Effector CD8-positive, alpha-beta T cell (primary cell): Measurements from ENCODE around the gene CDC45.
"Not testable (repeated sequence)": the region's sequence is repeated elsewhere in the genome, so short reads cannot be mapped to it uniquely, and the experiment has no call there.

Experiments used
- DNase-seq: peaks from one replicate; lab custom pipeline; 2025; lab: John Stamatoyannopoulos, UW

CDC45 gene

DNA sequence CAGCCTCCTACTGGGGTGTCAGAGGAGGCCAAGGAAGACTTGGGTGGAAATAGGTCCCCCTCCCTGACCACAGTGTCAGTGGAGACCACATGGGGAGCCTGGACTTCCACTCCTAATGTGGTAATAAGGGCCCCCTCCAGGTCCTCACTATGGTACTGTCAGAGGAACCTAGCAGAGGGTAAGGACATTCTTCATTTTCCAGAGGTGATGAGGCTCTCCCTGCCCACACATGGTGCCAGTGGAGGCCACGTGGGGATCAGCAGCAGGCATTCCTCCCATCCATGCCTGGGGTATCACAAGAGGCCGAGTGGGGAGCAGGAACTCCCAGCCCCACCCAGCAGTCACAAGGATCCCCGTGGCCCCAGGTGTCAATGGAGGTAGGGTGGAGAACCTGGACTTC lies 51.0 kb downstream of the CDC45 start:
- no peak for DNase-seq

DNA sequence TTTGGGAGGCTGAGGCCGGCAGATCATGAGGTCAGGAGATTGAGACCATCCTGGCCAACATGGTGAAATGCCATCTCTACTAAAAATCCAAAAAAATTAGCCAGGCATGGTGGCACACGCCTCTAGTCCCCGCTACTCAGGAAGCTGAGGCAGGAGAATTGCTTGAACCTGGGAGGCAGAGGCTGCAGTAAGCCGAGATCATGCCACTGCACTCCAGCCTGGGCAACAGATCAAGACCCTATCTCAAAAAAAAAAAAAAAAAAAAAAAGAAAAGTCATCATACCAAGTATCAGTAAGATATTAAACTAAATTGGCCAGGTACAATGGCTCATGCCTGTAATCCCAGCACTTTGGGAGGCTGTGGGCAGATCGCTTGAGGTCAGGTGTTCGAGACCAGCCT lies 51.6 kb downstream of the CDC45 start:
- DNase-seq = not testable (repeated sequence)

- no peak for DNase-seq
Observed at GRCh38 chr22:19533049-19533626, 53.4 kb downstream of the CDC45 start.

DNA sequence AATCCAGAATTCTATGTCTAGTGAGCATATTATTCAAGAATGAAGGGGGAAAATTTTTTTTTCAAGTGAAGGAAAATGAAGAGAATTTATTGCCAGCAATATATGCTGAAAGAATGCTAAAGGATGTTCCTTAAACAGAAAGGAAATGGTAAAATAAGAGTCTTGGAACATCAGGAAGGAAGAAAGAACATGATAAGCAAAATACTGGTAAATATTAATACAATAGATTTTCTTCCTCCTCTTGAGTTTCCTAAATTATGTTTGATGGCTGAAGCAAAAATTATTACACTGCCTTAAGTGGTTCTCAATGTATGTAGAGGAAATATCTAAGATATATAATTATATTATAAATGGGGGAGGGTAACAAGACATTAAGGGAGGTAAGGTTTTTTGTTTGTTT lies 54.1 kb downstream of the CDC45 start:
- DNase-seq = no peak

DNA sequence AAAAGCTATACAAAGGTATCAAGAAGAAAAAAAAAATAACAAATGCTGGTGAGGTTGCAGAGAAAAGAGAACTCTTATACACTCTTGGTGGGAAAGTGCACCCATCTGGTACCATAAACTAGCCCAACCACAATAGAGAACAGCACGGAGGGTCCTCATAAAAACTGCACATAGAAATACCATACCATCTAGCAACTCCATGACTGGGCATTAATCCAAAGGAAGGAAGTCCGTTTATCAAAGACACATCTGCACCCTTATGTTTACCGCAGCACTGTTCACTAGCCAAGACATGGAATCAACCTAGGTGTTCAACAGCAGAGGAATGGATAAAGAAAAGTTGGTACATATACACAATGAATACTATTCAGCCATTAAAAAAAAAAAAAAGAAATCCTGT lies 55.3 kb downstream of the CDC45 start:
- DNase-seq = no peak

- no peak for DNase-seq
Observed at GRCh38 chr22:19536564-19536963, 56.8 kb downstream of the CDC45 start.

DNA sequence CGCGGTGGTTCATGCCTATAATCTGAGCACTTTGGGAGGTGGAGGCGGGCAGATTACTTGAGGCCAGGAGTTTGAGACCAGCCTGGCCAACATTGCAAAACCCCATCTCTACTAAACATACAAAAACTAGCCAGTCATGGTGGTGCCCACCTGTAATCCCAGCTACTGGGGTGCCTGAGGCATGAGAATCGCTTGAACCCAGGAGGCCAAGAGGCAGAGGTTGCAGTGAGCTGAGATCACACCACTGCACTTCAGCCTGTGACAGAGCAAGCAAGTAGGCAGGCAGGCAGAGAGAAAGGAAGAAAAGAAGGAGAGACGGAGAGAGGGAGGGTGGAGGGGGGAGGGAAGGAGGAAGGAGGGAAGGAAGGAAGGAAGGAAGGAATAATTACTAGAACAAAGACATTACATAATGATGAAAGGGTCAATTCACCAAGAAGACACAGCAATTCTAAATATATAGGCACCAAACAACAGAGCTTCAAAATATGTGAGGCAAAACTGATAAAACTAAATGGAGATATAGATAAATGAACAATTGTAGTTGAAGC lies 58.3 kb downstream of the CDC45 start:
- DNase-seq = no peak

DNA sequence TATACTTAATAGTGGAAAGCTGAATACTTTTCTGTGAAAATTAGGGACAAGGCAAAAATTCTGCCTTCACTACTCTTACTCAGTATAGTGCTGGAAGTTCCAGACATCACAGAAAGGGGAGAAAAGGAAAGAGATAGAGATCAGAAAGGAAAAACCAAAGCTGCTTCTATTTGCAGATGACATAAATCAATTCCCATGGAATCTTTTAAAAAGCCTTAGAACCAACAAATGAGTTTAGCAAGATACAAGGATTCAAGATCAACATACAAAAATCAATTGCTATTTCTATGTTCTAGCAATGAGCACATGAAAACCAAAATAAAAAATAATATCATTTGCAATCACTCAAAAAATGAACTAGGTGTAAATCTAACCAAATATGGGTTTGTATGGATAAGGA lies 60.7 kb downstream of the CDC45 start:
- DNase-seq = no peak

- DNase-seq = no peak
Observed at GRCh38 chr22:19543970-19544708, 64.4 kb downstream of the CDC45 start.

DNA sequence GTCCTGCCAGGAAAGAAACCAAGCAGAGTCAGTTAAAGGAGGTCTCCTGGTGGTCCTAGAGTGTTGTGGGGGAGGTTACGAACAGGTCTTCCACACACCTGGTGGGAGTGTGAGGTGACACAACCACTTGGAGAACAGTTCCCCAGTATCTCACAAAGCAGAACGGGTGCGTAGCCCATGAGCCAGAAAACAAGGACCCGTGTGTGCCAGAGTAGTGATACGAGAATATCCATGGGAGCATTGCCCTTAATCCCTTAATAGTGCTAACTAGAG lies 66.2 kb downstream of the CDC45 start:
- no peak for DNase-seq

GRCh38 chr22:19546680-19547079 lies 67.0 kb downstream of the CDC45 start:
- DNase-seq = no peak

GRCh38 chr22:19547620-19548019 lies 67.9 kb downstream of the CDC45 start:
- no peak for DNase-seq

- not testable (repeated sequence) for DNase-seq
Observed at GRCh38 chr22:19548427-19548826, 68.7 kb downstream of the CDC45 start.

- no peak for DNase-seq
Observed at GRCh38 chr22:19548964-19549363, 69.2 kb downstream of the CDC45 start.

DNA sequence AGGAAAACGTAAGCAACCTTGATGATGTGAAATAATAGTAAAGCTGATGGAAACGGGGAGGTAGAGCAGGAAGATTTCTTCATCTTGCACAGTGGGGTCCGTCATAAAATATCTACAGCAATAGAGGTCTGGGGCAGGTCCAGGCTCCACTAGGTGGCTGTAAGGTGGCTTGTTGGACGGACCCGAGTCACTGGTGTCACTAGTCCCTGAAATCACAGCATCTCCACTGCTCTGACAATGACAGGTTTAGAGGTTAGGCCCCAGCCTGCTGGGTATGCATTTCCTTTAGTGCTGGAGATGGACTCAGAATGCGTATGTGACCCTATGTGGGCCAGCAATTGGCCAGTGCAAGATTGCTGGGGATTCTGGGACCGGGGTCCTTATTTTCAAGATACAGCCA lies 69.7 kb downstream of the CDC45 start:
- DNase-seq = no peak

GRCh38 chr22:19550382-19550781 lies 70.7 kb downstream of the CDC45 start:
- DNase-seq = no peak

DNA sequence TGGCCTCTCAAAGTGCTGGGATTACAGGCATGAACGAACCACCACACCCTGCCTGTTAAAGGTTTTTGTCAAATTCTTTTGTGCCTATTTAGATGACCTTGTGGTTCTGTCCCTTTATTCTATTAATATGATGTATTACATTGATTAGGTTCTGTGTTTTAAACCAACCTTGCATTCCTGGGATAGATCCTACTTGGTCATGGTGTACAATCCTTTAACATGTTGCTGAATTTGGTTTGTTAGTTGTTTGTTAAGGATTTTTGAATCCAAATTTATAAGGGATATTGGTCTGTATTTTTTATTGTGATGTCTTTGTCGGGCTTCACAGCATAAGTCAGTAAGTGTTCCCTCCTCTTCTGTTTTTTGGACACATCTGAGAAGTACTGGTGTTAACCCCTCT lies 73.5 kb downstream of the CDC45 start:
- no peak for DNase-seq

DNA sequence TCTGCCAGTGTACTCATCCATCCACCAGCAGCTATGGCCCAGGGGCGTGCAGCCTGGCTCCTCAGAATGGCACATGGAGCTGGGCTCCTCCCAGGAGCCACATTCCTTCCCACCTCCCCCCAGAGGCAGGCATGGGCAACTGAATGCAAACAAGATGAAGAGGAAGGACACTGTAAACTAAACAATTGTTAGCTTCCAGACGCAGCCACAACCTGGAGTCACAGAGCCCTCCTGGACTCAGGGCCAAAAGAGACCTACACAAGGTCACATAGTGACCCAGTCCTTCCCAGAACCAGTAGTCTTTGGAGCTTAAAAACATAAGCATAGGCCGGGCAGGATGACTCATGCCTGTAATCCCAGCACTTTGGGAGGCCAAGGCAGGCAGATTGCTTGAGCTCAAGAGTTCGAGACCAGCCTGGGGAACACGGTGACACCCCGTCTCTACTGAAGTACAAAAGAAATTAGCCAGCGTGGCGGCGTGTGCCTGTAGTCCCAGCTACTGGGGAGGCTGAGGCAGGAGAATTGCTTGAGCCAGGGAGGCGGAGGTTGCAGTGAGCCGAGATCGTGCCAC lies 75.2 kb downstream of the CDC45 start:
- DNase-seq = no peak

- no peak for DNase-seq
Observed at GRCh38 chr22:19555651-19556050, 75.9 kb downstream of the CDC45 start.

DNA sequence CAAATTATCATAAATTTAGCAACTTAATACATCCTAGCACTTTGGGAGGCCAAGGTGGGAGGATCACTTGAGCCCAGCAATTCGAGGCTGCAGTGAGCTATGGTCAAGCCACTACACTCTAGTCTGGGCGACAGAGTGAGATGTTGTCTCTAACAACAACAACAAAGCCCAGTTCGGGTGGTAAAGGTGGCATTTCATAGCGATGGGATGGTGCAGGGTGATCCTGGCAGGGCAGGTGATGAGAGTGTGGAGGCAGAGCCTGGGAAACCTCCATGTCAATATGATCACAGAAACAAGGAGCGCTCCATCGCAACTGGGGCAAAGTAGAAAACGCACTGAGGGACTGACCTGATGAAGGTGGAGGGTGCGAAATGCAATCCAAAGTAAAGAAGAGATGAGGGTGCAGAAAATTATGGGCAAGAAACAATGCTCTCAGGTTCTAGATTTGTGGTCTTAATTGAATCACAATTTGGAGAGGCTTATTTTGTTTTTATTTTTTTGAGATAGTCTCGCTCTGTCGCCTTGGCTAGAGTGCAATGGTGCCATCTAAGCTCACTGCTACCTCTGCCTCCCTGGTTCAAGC lies 77.3 kb downstream of the CDC45 start:
- DNase-seq = no peak

DNA sequence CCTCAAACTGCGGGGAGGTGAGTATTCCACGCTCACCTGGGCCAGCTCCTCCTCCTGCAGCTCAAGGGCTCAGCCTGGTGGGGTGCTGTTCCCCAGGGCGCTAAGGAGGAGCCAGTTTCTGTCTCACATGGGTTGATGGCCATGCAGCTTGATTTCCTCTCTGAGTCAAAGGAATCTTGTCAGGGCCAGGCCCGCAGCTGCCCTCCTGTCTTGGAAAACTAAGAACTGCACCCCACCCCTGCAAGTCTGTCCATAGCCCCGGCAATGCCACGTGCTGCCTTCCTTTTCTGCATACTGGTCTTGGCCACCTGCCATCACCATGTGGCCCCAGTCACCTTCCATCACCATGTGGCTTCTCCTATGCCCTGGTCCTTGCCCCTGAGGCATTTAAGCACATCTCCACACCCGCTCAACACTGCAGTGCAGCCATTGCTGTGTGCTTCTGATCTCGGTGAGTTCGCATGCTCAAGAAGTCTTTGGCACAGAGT lies 79.6 kb downstream of the CDC45 start:
- DNase-seq = no peak

DNA sequence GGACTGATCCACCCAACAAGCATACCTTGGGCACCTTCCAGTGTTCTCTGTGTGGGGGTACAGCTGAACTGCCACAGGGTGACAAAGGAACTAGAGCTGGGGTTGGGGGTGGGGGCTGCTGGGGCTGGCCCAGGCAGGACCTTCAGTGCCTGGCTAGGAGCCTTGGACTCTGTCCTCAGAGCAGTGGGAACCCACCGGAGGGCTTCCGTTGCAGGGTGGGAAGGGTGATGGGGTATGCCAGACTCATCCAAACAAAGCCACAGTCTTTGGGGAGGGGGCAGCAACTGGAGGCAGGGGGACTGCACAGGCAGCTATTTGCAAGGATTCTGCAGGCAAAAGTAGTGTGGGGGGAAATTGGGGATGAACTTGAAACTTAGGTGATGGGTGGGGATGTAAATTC lies 80.2 kb downstream of the CDC45 start:
- DNase-seq = no peak
